SK-N-SH (cell line): ENCODE results near the gene YDJC. TPM values are rescaled to one million over a fixed set of nuclear protein-coding genes. Genes with fewer than 3 reads are reported as not detected.

Experiments
- CTCF ChIA-PET: fragments of 300-600, 350-600 bp; formaldehyde crosslinking; extraction: SDS; loops from one replicate; lab custom pipeline; 2021; lab: Yijun Ruan, JAX
- POLR2A ChIA-PET: fragments of 350-600 bp; sonication (Branson Sonifier 250); formaldehyde crosslinking; extraction: SDS; loops from one replicate; lab custom pipeline; 2020; ENCODE audit warnings: antibody characterized with exemption, inconsistent platforms; lab: Yijun Ruan, JAX
- DNase-seq: peaks from one replicate; pipeline ENCODE4 v3.0.0; 2012
- H2AFZ ChIP-seq: fragments of 200-600 bp; sonication (generic); 2 replicates; pipeline ENCODE4 v1.8.1; 2016; ENCODE audit warnings: antibody characterized with exemption, mild to moderate bottlenecking, low read depth
- H3F3A ChIP-seq: fragments of 200-600 bp; sonication (generic); replicated peaks from 2 replicates; pipeline ENCODE3; 2016; ENCODE audit warnings: antibody characterized with exemption, mild to moderate bottlenecking; ENCODE audit not compliant: insufficient read depth
- H3K27ac ChIP-seq, 2 experiments: fragments of 200-500 bp in 1 of 2; fragments of 200-600 bp in 1 of 2; sonication (Bioruptor generic) in 1 of 2; sonication (generic), shearing (Covaris generic) in 1 of 2; 2 replicates each; pipeline versions ENCODE4 v1.5.1 to v1.6.1; 2014 to 2016; ENCODE audit warnings: low read depth in 2 of 2, inconsistent platforms in 1 of 2, low read length in 1 of 2, mild to moderate bottlenecking in 1 of 2, mixed read lengths in 1 of 2
- H3K27me3 ChIP-seq: fragments of 200-600 bp; sonication (generic), shearing (Covaris generic); 2 replicates; pipeline ENCODE4 v1.6.1; 2016; ENCODE audit warnings: mixed run types; ENCODE audit not compliant: insufficient read depth
- H3K36me3 ChIP-seq, 2 experiments: fragments of 200-500 bp in 1 of 2; fragments of 200-600 bp in 1 of 2; sonication (Bioruptor generic) in 1 of 2; sonication (generic) in 1 of 2; replicated peaks in 1 of 2; 2 replicates each; pipeline versions ENCODE3 to v1.5.1; 2014 to 2016; ENCODE audit warnings: low read length in 1 of 2, mild to moderate bottlenecking in 1 of 2; ENCODE audit not compliant: insufficient read depth in 2 of 2, control insufficient read depth in 1 of 2
- H3K4me1 ChIP-seq, 2 experiments: fragments of 200-500 bp in 1 of 2; fragments of 200-600 bp in 1 of 2; sonication (Bioruptor generic) in 1 of 2; sonication (generic), shearing (Covaris generic) in 1 of 2; 2 replicates each; pipeline versions ENCODE4 v1.5.1 to v1.6.1; 2014 to 2016; ENCODE audit warnings: low read depth in 1 of 2, low read length in 1 of 2, mixed run types in 1 of 2; ENCODE audit not compliant: insufficient read depth in 2 of 2, control insufficient read depth in 1 of 2
- H3K4me2 ChIP-seq: fragments of 200-600 bp; sonication (generic), shearing (Covaris generic); 2 replicates; pipeline ENCODE4 v1.6.1; 2017; ENCODE audit warnings: mixed run types
- H3K4me3 ChIP-seq, 2 experiments: fragments of 200-500 bp in 1 of 2; fragments of 200-600 bp in 1 of 2; sonication (Bioruptor generic) in 1 of 2; sonication (generic), shearing (Covaris generic) in 1 of 2; 2 replicates each; pipeline versions ENCODE4 v1.5.1 to v1.8.1; 2014 to 2016; ENCODE audit warnings: low read depth in 2 of 2, inconsistent platforms in 1 of 2, low read length in 1 of 2, mild to moderate bottlenecking in 1 of 2, mixed read lengths in 1 of 2, moderate library complexity in 1 of 2
- H3K79me2 ChIP-seq: fragments of 200-600 bp; sonication (generic); 2 replicates; pipeline ENCODE4 v1.8.1; 2017; ENCODE audit warnings: mild to moderate bottlenecking; ENCODE audit not compliant: insufficient read depth
- H3K9ac ChIP-seq: fragments of 200-600 bp; sonication (generic); 2 replicates; pipeline ENCODE4 v1.6.1; 2017; ENCODE audit warnings: mixed run types
- H3K9me2 ChIP-seq: fragments of 200-600 bp; sonication (generic); 2 replicates; pipeline ENCODE4 v1.6.1; 2017; ENCODE audit warnings: mixed run types
- H3K9me3 ChIP-seq: fragments of 200-600 bp; sonication (generic); 2 replicates; pipeline ENCODE4 v1.6.1; 2017; ENCODE audit warnings: mixed run types, mild to moderate bottlenecking, moderate library complexity
- H4K20me1 ChIP-seq: fragments of 200-600 bp; sonication (generic); 2 replicates; pipeline ENCODE4 v1.6.1; 2017; ENCODE audit warnings: mild to moderate bottlenecking, mixed run types; ENCODE audit not compliant: insufficient read depth
- CHD2 ChIP-seq: fragments of 150-350 bp; IDR thresholded peaks from 2 replicates; pipeline ENCODE4 v1.6.1; 2018; ENCODE audit warnings: low read length; ENCODE audit not compliant: partially characterized antibody
- EZH2phosphoT487 ChIP-seq: fragments of 200-600 bp; sonication (generic); IDR thresholded peaks from 2 replicates; pipeline ENCODE4 v1.6.1; 2017; ENCODE audit warnings: low read depth, mixed run types, mild to moderate bottlenecking, antibody characterized with exemption, moderate library complexity, borderline replicate concordance
- FOSL2 ChIP-seq: IDR thresholded peaks from 2 replicates; pipeline ENCODE4 v1.4.0; 2012; ENCODE audit warnings: low read depth, mild to moderate bottlenecking, moderate library complexity, borderline replicate concordance
- FOXM1 ChIP-seq: IDR thresholded peaks from 2 replicates; pipeline ENCODE4 v1.4.0; 2012; ENCODE audit warnings: low read depth, mild to moderate bottlenecking
- GABPA ChIP-seq: IDR thresholded peaks from 2 replicates; pipeline ENCODE4 v1.4.0; 2012; ENCODE audit warnings: low read depth, mild to moderate bottlenecking
- GATA2 ChIP-seq: sonication (generic); formaldehyde crosslinking; IDR thresholded peaks from 2 replicates; pipeline ENCODE4 v1.5.0; 2020; ENCODE audit warnings: mild to moderate bottlenecking, missing genetic modification reagents
- MAX ChIP-seq: IDR thresholded peaks from 2 replicates; pipeline ENCODE4 v1.4.0; 2012; ENCODE audit warnings: low read depth
- MEF2A ChIP-seq: IDR thresholded peaks from 2 replicates; pipeline ENCODE4 v1.4.0; 2012; ENCODE audit warnings: low read depth, borderline replicate concordance
- NFIC ChIP-seq: IDR thresholded peaks from 2 replicates; pipeline ENCODE4 v1.4.0; 2012; ENCODE audit warnings: borderline replicate concordance
- NRF1 ChIP-seq: IDR thresholded peaks from 2 replicates; pipeline ENCODE4 v1.6.1; 2012; ENCODE audit warnings: low read depth, mild to moderate bottlenecking, low read length
- POLR2AphosphoS5 ChIP-seq: IDR thresholded peaks from 2 replicates; pipeline ENCODE4 v1.6.1; 2012; ENCODE audit warnings: low read depth, low read length
- REST ChIP-seq: IDR thresholded peaks from 2 replicates; pipeline ENCODE4 v1.6.1; 2012; ENCODE audit warnings: mild to moderate bottlenecking, low read depth, low read length, moderate library complexity
- RFX5 ChIP-seq: IDR thresholded peaks from 2 replicates; pipeline ENCODE4 v1.6.1; 2012; ENCODE audit warnings: mild to moderate bottlenecking, improper control_type of control experiment, low read length
- SIN3A ChIP-seq: IDR thresholded peaks from 2 replicates; pipeline ENCODE4 v1.6.1; 2012; ENCODE audit warnings: low read depth, mild to moderate bottlenecking, low read length, moderate library complexity, borderline replicate concordance
- TCF12 ChIP-seq: IDR thresholded peaks from 2 replicates; pipeline ENCODE4 v1.4.0; 2012
- YY1 ChIP-seq: IDR thresholded peaks from 2 replicates; pipeline ENCODE4 v1.4.0; 2012; ENCODE audit warnings: low read depth, mild to moderate bottlenecking
- ZBTB33 ChIP-seq: IDR thresholded peaks from 2 replicates; pipeline ENCODE4 v1.4.0; 2012; ENCODE audit warnings: low read depth, borderline replicate concordance
- WGBS: methylation state at CpG from one replicate; pipeline ENCODE4 v1.1.6; 2017; ENCODE audit warnings: low lambda C conversion rate; 5-methylcytosine and 5-hydroxymethylcytosine counted together
- polyA plus RNA-seq, 3 experiments: library from polyadenylated mRNA; depleted of rRNA; stranded (reverse); fragments of >200 nt; gene quantifications; 2 replicates each; pipeline ENCODE4 v1.2.3, GENCODE V29; 2012

YDJC gene
- polyA plus RNA-seq, 1 of the 3 experiments (the other 2 are of a cell fraction) = 37.4 TPM

- Histone ChIP-seq H2AFZ (no peak overlapping the region), H3K4me3 (no peak overlapping the region), H3F3A (peaks cover 3% of the 10 kb centered on the region), H3K4me1 (peaks cover 0 to 3% of the 10 kb centered on the region in 2 experiments; a peak in 1 of 4 replicates), H3K9me3 (no peaks in the 10 kb centered on the region), H3K4me2 (no peak overlapping the region), H4K20me1 (peaks cover 100% of the 10 kb centered on the region)
- POLR2A ChIA-PET = no interaction called here
- TF ChIP-seq MAX (no peak), CHD2 (no peak), RFX5 (no peak), REST (no peak), TCF12 (no peak)
- TF ChIP-seq, all 33 proteins: peak for 0
- CTCF ChIA-PET = interaction anchor here (0.5 to 1.0 kb wide), 2 partner anchors 11 to 27 kb away, joined by 3 read pairs; no protein-coding TSS in a partner anchor
- peaks cover 100% of the 10 kb centered on the region for H3K79me2 ChIP-seq
- H3K27me3 ChIP-seq = no peaks in the 10 kb centered on the region
- H3K9me2 ChIP-seq = no peaks in the 10 kb centered on the region
- WGBS = 92% methylated on average over 9 of the region's 9 CpGs
- peaks cover 29 to 45% of the 10 kb centered on the region in 2 experiments for H3K36me3 ChIP-seq
- no peak for DNase-seq
- no peak overlapping the region for H3K27ac ChIP-seq
- no peak overlapping the region for H3K9ac ChIP-seq
These were observed 38.1 kb downstream of the YDJC start for GRCh38 chr22:21591695-21592094.

- peaks cover 3% of the 10 kb centered on the region for H3F3A ChIP-seq
- no peak overlapping the region for H3K4me3 ChIP-seq
- 100% methylated on average over 9 of the region's 9 CpGs for WGBS
- H3K4me2 ChIP-seq = no peak overlapping the region
- TF ChIP-seq ZBTB33 (no peak), NRF1 (no peak), NFIC (no peak), FOXM1 (no peak), SIN3A (no peak), EZH2phosphoT487 (no peak), FOSL2 (no peak), GABPA (no peak), MEF2A (no peak), POLR2AphosphoS5 (no peak), GATA2 (CRISPR knock-in tag) (no peak), YY1 (no peak), CHD2 (no peak)
- peaks cover 29 to 38% of the 10 kb centered on the region in 2 experiments for H3K36me3 ChIP-seq
- peaks cover 100% of the 10 kb centered on the region for H4K20me1 ChIP-seq
- no peaks in the 10 kb centered on the region for H3K9me3 ChIP-seq
- DNase-seq = no peak
- peaks cover 0 to 3% of the 10 kb centered on the region in 2 experiments; a peak in 1 of 4 replicates for H3K4me1 ChIP-seq
- no peak overlapping the region for H2AFZ ChIP-seq
- H3K27me3 ChIP-seq = no peaks in the 10 kb centered on the region
- H3K79me2 ChIP-seq = peaks cover 100% of the 10 kb centered on the region
- no peaks in the 10 kb centered on the region for H3K9me2 ChIP-seq
- ChIA-PET CTCF (no interaction called here), POLR2A (no interaction called here)
- no peak overlapping the region for H3K27ac ChIP-seq
- H3K9ac ChIP-seq = no peak overlapping the region
These were observed 38.8 kb downstream of the YDJC start for GRCh38 chr22:21590809-21591641.
